HG02973 (cell line): Measurements from ENCODE around the gene CBLIF.
"Not testable (repeated sequence)": the region's sequence is repeated elsewhere in the genome, so short reads cannot be mapped to it uniquely, and the experiment has no call there.

Experiments used
- ATAC-seq: cut with Tn5 transposase; IDR thresholded peaks from one replicate; pipeline ENCODE4 v1.9.1; 2021; ENCODE audit warnings: moderate library complexity; ENCODE audit not compliant: unreplicated experiment

CBLIF gene

GRCh38 chr11:59848439-59848838 lies 3.1 kb upstream of the CBLIF start:
- not testable (repeated sequence) for ATAC-seq

GRCh38 chr11:59847626-59848025 lies 2.3 kb upstream of the CBLIF start:
- ATAC-seq, result no peak

- no peak for ATAC-seq
Measured at GRCh38 chr11:59846556-59846955, 1.3 kb upstream of the CBLIF start.

GRCh38 chr11:59842316-59842715 lies 3.0 kb downstream of the CBLIF start:
- no peak for ATAC-seq

GRCh38 chr11:59841514-59841913 lies 3.8 kb downstream of the CBLIF start:
- ATAC-seq, result no peak

- no peak for ATAC-seq
Measured at GRCh38 chr11:59839615-59840014, 5.7 kb downstream of the CBLIF start.

GRCh38 chr11:59833602-59834001 lies 11.7 kb downstream of the CBLIF start:
- ATAC-seq, result no peak

GRCh38 chr11:59829358-59829757 lies 15.9 kb downstream of the CBLIF start:
- no peak for ATAC-seq

GRCh38 chr11:59822989-59823566 lies 22.2 kb downstream of the CBLIF start:
- ATAC-seq, result no peak

- no peak for ATAC-seq
Measured at GRCh38 chr11:59818572-59818971, 26.7 kb downstream of the CBLIF start.

GRCh38 chr11:59816434-59816833 lies 28.9 kb downstream of the CBLIF start:
- ATAC-seq, result not testable (repeated sequence)

GRCh38 chr11:59815754-59816153 lies 29.5 kb downstream of the CBLIF start:
- ATAC-seq, result no peak

- ATAC-seq, result no peak
Measured at GRCh38 chr11:59814021-59814420, 31.3 kb downstream of the CBLIF start.

- no peak for ATAC-seq
Measured at GRCh38 chr11:59813364-59813763, 31.9 kb downstream of the CBLIF start.

GRCh38 chr11:59812220-59812619 lies 33.1 kb downstream of the CBLIF start:
- no peak for ATAC-seq

GRCh38 chr11:59810911-59811259 lies 34.4 kb downstream of the CBLIF start:
- no peak for ATAC-seq

GRCh38 chr11:59810189-59810910 lies 34.9 kb downstream of the CBLIF start, which contains the start of gene MRPL16:
Gene MRPL16, minus strand, starts transcription at chr11:59810778. Its CDS starts 120 bp downstream, at chr11:59810658.
- ATAC-seq, result peak; percentile 98

GRCh38 chr11:59807047-59807610 lies 38.2 kb downstream of the CBLIF start:
- no peak for ATAC-seq

GRCh38 chr11:59804061-59804460 lies 41.2 kb downstream of the CBLIF start:
- ATAC-seq, result no peak

- peak; percentile 48 for ATAC-seq
Measured at GRCh38 chr11:59802639-59803176, 42.6 kb downstream of the CBLIF start.

- no peak for ATAC-seq
Measured at GRCh38 chr11:59801981-59802638, 43.2 kb downstream of the CBLIF start.
